ENCODE measurements around the gene ENTPD2.

ENTPD2 gene

DNA sequence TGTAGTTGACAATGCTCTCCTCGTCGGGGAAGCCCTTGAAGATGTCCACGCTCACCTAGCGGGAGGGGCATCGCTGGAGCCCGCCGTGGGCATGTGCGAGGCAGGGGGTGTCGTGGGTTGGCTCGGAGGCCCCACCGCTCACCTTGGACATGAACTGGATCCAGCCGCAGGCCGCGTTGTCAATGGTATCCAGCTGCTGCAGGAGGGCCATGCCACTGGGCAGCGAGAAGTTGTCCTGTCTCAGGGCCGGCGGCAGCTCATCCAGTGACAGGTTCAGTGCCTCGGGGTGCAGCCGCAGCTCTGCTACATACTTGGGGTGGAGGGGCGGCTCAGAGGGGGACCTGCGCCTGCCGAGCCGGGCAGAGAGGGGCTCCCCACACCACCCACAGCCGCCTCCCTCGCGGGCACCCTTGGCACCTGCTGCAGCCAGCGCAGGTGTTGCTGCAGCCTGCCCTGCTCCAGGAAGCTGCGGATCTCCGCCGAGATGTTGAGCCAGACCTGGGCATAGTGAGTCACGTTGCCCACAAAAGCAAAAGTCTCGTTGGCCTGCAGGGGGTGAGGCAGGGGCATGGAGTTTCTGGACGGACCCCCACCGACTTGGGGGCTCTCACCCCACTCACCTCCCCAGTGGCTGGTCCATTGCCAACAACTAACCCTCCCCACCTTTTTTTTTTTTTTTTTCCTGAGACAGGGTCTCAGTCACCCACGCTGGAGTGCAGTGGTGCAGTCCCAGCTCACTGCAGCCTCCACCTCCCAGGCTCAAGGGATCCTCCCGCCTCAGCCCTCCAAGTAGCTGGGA is 34.9 kb downstream of the ENTPD2 start:
- no peak for DNase-seq (ENCODE audit: low read depth in 3 of 3, low spot score in 1 of 3)

DNA sequence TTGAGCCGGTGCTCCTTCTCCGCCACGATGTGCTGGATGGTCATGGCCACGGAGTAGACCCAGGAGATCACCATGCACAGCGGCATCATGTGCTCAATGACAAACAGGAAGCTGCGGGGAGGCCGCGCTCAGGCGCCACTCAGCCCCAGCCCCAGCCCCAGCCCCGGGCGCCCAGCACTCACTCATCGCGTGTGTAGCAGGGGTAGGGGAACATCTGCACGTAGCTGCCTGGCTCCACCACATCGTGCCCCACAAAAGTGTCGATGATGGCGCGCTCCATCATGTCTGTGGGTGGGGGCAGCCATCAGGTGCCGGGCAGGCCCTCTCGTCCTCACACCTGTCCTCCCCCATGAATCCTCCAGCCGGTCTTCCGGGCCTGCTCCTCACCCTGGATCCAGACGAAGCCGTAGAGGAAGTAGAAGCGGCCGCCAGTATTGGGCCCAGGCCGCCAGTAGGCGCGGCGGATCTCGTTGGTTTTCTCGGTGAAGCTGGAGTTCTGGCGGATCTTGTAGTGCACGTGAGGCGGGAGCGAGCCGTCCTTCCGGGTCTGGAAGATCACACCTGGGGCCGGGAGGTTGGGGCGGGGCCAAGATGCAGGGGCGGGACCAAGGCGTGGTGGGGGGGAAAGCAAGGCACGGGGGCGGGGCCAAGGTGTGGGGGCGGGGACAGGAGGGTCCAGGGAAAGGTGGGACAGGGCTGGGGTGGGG is 35.9 kb downstream of the ENTPD2 start:
- no peak for DNase-seq (ENCODE audit: low read depth in 3 of 3, low spot score in 1 of 3)

DNA sequence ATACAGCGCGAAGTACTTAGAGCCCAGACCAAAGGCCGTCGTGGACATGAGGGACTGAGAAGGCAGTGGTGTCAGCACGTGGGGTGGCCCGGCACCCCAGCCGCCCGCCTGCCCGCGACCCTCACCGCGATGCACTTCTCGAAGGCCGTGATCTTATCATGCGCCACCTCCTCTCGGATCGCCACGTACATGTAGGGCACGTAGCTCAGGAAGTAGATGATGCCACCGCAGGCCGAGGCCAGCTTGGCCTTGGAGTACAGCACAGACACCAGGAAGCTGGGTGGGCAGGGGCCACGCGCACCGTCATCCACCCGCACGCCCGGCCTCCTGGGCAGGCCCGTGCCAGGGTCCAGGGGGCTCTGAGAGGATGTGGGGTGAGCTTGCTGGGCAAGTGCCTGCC is 36.8 kb downstream of the ENTPD2 start:
- no peak for DNase-seq (ENCODE audit: low read depth in 3 of 3, low spot score in 1 of 3)

DNA sequence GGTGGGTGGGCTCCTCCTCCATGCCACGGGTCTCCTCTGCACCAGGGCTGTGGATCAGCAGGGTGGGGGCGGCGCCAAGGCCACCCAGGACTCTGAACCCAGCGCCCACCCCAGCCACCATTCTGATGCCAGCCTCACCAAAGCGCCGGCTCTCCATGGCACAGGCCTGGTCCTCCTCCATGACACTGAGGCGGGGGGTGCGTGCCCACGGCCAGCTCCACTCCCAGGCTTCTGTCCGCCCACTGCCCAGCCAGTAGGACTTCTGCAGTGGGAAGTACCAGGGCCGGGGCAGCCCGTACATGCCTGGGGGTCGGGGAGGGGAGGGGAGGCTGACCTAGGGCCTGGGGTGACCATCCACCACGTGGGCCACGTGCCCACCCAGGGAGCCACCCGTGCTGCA is 37.4 kb downstream of the ENTPD2 start:
- DNase-seq (ENCODE audit: low read depth in 3 of 3, low spot score in 1 of 3), result no peak

DNA sequence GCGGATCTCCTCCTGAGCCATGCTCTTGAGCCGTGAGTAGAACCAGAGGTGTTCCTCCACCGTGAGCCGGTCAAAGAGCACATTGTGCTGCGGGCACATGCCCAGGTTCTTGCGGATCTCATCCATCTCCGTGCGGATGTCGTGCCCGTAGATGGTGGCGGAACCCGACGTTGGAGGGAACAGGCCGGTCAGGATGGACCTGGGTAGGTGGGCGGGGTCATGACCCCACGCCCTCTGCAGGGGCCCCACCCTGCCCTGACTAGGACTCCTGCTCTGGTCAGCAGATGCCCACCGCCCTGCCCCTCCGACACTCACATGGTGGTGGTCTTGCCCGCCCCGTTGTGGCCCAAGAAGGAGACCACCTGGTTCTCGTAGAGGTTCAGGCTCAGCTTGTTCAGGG is 37.9 kb downstream of the ENTPD2 start:
- no peak for DNase-seq (ENCODE audit: low read depth in 3 of 3, low spot score in 1 of 3)

DNA sequence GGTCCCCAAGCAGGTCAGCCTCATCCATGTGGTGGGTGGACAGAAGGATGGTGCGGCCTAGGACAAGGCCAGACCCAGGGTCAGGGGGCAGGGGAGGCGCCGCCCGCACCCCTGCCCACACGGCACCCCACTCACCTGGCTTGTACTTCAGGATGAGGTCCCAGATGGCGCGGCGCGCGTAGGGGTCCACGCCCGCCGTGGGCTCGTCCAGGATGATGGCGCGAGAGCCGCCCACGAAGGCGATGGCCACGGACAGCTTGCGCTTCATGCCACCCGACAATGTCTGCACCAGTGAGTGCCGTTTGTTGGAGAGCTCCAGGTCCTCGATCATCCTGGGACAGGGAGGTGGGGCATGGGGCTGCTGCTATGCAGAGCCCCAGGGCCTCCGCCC is 38.3 kb downstream of the ENTPD2 start:
- DNase-seq (ENCODE audit: low read depth in 3 of 3, low spot score in 1 of 3), result no peak

DNA sequence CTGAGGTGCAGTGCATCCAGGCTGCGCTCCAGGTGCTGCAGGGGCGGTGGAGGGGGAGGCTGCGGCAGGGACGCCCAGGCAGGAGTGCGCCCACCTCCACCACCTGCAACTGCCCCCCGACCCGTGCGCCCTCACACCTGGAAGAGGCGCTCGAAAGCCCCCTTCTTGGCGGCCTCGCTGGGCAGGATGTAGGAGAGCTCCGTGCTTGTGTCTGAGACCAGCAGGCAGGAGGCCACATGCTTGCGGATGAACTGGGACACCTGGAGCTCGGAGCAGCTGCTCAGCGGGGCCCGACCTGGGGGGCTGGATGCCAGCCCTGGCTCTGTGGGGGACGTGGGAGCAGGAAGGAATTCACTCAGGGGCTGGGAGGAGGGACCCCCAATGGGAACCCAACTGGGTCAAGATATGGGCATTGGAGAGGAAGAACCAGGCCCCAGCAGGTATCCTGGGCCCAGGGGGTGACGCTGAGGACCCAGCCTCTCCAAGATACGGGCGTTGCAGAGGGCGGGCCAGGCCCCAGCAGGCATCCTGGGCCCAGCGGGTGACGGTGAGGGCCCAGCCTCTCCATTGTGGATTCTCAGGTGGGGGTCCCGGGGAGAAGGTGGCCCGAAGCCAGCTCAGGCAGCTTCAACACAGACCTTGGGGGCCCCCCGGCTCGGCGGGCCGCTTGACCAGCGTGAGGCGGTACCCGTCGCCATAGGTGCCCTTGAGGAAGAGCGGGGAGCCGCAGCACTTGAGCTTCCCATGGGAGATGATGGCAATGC is 38.9 kb downstream of the ENTPD2 start:
- DNase-seq (ENCODE audit: low read depth in 3 of 3, low spot score in 1 of 3), result no peak

DNA sequence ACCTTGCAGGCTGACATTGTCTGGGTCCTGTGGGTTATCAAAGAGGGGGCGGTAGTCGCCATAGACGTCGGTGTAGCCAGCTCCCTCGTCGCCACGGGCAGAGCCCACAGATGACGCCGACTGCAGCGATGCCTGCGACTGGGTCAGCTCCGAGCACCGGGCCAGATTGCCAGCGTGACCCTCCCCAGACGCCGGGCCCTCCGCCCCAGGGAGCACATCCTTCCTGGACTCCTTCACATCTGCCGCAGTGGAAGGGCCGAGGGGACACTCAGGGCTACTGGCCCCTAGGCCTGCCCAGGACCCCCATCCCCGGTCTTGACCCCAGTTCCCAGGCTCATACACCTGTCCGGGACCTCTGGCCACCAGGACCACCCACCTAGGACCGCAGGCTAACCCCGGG is 39.7 kb downstream of the ENTPD2 start:
- no peak for DNase-seq (ENCODE audit: low read depth in 3 of 3, low spot score in 1 of 3)

DNA sequence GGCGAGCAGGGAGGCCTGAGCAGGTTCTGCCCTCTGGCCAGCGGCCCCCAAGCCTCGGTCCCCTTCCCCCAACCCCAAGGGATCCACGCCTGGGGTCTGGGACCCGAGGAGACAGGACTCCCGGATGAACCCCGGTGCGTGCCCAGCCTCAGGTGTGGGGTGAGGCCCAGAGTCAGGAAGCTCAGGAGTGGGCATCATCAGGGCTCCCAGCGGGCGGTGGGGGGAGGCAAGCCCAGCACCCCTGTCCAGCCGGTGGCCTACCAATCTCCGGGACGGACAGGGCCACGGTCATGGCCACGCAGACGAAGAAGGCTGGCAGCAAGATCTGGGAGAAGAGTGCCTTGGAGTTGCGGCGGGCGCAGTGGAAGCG is 40.3 kb downstream of the ENTPD2 start:
- DNase-seq (ENCODE audit: low read depth in 3 of 3, low spot score in 1 of 3), result no peak

DNA sequence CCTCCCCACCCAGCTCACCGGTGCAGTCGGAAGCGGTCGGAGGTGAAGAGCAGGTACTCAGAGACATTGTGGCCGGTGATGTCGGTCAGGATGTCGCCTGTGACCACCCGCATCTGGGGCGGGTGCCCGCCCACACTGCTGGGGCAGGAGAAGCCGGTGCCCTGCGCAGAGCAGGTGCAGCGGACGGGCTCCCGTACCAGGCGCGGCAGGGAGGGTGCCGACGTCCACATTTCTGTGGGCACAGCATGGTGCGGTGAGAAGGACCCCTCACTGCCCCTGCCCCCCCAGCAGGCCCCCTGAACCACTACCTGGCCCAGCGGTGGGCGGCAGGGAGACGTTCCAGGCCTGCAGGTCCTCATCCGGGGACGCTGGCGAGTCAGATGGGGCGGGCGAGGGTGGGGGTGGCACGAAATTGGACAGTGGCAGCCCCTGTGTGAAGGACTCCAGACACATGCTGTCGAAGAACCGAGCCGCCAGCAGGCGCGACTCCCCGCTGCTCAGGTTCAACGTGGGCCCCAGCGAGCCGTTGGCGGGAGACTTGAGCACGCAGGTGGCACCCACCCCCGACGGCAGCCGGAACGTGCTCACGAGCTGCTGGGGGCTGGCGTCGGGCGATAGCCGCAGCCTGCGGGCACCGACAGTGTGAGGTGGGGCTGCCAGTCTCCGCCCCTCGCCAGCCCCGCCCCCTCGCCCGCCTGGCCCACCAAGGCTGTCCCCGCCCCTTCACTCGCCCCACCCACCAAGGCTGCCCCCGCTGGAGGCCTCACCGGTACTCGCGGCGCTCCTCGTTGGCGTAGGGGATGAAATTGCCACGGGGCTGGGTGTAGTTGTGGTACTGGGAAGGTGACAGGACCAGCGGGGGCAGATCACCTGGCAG is 40.9 kb downstream of the ENTPD2 start:
- no peak for DNase-seq (ENCODE audit: low read depth in 3 of 3, low spot score in 1 of 3)

DNA sequence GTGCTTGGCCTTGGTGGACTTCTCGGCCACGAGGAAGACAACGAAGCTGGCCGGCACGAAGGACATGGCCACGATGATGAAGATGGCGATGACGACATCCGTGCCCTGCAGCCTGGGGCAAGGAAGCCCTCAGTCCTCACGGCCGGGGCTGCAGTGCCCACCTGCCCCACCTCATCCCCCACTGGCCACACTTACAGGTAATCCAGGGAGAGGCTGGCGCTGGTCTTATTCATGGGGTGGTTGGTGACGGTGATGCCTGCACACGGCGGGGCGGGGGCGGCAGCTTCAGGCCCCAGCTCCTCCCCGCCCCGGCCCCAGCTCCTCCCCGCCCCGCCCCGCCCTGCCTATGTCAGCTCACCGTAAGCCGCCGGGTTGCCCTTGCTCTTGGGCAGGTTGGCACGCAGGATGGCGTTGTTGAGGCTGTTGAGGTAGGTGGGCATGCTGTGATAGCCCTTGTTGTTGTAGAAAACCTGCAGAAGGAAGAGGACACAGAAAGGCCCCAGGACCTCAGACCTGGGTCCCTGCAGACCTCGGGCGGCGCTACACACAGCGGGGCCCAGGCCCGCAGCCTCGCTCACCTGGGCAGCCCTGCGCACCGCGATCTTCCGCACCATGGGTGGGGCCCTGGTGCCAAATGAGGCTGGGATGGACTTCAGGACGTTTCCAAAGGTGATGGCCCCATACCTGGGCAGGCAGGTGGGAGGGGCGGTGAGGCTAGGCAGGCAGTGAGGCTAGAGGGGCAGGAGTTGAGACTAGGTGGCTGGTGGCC is 41.8 kb downstream of the ENTPD2 start:
- no peak for DNase-seq (ENCODE audit: low read depth in 3 of 3, low spot score in 1 of 3)

DNA sequence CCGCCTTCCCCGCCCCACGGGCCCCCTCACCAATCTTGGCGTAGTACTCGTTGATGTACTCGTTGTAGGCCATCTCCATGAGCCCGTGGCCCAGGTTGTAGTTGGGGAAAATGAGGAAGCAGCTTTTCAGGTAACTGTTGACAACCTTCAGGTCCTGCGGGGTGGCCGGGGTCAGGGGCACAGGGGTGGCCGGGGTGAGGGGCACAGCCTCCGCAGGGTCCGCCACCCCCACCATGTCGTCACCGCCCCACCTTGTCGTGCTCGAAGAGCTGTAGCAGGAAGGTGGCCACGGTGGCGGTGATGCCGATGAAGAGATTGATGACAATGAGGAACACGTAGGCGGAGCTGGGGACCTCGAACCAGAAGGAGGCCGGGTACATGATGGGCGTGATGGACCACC is 42.7 kb downstream of the ENTPD2 start:
- DNase-seq (ENCODE audit: low read depth in 3 of 3, low spot score in 1 of 3), result no peak

DNA sequence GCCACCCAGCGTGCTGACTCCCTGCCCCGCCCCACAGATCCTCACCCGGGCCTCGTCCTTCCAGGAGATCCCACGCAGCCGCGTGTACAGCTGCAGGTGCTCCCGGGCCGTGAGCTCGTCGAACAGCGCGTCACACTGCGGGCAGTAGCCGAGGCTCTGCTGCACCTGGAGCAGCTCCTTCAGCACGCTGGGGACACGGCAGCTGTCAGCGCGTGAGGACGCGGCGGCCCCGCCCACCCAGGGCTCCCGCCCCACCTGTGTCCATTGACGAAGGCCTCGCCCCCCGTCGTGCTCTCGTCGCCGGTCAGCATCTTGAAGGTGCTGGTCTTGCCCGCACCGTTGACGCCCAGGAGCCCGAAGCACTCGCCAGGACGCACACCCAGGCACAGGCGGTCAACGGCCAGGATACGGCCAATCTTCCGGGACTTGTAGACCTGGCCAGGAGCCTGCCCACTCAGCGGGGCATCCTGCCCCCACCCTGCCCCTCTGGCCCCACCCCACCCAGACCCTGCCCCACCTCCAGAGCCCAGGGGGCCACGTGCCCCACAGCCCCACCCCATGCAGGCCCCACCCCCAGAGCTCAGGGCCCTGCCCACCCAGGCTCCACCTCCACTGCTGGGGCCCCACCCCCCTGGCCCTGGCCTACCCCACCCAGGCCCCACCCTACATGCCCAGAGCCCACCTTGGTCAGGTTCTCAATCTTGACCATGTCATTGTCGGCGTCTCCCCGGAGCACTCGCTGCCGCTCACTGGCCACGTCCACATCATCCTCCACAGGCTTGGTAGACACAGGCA is 43.7 kb downstream of the ENTPD2 start:
- DNase-seq (ENCODE audit: low read depth in 3 of 3, low spot score in 1 of 3), result no peak

DNA sequence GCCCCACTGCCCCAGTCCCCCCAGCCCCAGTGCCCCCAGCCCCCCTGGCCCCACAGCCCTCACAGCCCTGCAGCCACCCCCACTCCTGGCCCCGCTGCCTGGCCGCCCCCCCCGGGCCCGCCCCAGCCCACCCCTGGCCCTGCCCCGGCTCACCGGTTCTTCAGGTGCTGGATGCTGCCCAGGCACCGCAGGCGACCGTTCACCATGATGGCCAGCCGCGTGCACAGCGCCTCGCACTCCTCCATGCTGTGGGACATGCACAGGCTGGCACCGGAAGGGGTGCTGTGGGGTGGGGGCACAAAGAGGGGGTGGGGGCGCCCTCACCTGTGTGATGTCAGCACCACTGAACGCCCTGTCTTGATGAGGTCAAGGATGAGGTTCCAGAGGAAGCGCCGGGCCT is 44.6 kb downstream of the ENTPD2 start:
- DNase-seq (ENCODE audit: low read depth in 3 of 3, low spot score in 1 of 3), result no peak

DNA sequence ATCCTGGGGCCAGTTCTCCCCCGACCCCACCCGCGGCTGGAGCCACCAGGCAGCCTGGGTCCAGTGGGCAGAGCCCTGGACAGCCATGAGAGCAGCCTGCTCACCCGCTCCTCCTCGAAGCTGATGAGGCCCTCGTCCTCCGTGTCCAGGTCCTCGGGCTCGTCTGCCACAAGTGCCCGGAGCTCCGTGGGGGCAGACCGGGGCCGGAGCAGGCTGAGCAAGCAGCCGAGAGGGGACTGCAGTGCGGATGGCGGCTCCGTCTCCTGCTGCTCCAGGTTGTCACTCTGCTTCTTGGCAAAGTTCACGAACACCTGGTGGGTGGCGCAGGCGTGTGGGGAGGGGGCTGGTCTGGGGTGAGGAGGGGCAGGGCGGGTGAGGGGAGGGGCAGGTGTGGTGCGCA is 45.5 kb downstream of the ENTPD2 start:
- DNase-seq (ENCODE audit: low read depth in 3 of 3, low spot score in 1 of 3), result no peak

DNA sequence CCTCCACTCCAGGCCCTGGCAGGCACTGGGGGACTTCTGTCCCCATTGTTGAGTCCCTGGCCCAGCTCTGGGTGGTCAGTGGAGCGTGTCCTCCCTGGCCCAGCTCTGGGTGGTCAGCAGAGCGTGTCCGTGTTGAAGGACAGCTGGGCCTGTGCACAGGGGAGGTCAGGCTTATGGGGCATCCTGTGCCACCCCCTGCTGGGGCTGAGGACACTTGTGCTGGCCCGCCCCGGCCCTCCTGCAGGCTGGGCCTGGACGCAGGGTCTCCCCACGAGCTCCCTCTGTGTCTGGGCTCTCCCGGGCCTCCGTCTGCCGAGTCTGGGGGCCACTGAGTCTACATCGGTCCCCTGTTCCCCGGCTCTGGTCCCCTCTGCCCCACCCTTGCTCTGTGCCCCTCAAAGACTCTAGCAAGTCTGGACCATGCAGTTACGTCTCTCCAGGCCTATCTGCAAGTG is 46.0 kb downstream of the ENTPD2 start:
- no peak for DNase-seq (ENCODE audit: low read depth in 3 of 3, low spot score in 1 of 3)

DNA sequence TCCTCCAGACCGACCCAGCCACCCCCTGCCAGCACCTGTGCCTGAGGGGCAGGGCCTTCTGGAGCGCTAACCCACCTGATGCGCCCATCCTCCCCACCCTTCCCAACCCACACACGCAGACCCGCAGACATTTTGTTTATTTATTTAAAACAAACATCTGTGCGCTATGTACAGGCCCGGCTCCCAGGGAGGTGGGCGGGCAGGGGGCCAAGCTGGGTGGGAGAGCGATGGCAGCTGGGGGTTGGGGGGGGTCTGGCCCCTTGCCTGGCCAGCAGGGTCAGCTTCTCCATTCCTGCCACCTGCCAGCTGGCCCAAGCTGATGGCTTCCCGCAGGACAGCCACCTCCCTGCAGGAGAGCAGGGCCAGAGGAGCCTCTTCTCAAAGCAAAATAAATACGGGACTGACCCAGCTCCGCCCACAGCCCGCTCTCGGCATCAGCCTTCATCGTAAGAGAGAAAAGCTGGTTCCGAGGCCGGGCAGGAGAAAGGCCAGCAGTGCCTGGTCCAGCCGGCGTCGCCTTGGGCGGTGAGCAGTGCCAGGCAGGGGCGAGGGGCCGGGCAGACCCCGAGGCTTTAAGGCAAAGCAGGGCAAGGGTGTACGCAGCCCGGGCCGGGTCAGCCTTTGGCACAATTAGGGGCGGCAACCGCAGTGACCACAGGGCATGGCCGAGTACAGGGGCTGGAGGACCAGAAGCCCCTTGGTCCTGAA is 46.6 kb downstream of the ENTPD2 start:
- no peak for DNase-seq (ENCODE audit: low read depth in 3 of 3, low spot score in 1 of 3)

DNA sequence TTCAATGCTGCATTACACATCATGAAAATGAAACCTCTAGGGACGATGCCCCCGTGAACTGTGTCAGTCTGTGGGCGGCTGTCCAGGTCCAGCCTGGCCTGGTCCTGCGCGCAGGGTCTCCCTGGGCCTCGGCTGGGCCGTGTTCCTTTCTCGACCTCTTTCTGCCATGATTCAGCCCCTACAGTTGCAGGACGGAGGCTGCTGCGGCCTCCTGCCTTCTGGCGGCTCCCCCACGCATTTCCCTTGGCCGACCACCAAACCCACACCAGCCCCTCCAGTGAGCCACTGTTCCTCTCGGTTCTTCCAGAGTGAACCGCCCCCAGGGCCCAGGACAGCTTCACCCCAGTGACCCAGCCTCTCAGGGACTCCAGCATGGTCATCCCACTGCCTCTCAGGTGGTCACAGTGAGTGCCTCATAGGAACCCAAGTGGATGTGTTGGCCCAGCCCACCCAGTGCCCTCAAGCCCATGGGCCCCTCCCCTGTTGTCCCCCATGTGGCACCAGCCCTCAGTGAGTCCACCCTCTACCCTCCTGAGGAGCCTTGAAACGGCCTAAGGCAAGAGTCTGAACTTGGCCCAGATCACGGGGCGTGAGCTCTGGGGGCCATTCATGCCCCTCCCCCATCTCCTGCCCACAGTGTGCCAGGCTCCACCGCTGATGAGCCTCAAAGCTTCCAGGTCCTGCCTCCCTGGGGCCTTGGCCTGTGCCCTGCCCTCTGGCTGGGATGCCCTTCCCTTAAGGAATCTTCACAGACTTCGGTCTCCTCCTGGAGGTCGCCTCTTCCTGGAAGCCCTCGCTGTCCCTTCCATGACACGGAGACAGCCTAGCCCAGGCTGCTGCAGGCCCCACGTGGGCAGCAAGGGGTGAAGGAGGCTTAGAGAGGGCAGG is 47.5 kb downstream of the ENTPD2 start:
- DNase-seq (ENCODE audit: low read depth in 3 of 3, low spot score in 1 of 3), result no peak
